ENCODE measurements around the gene OPRD1. TPM values are rescaled to one million over a fixed set of nuclear protein-coding genes. Genes with fewer than 3 reads are reported as not detected.
A peak's percentile ranks its signal among the peaks of the same experiment; 100 is the strongest.

The OPRD1 gene
- total RNA-seq, 2 experiments from 2014 or later: not detected

GRCh38 chr1:28910379-28911115 lies 98.6 kb downstream of the OPRD1 start:
- no peak for DNase-seq (ENCODE audit: low spot score)
- BruUV-seq (replicated peaks): no TSS peak
- Histone ChIP-seq H3K9me2 (ENCODE audit: insufficient read depth, low read length) (no peaks in the 10 kb centered on the region), H2AFZ (ENCODE audit: low read length) (no peak overlapping the region), H3K36me3 (ENCODE audit: insufficient read depth, low read length) (no peaks in the 10 kb centered on the region), H3K4me3 (ENCODE audit: low read depth, low read length, poor library complexity, severe bottlenecking) (no peak overlapping the region), H4K20me1 (ENCODE audit: insufficient read depth, low read length) (peaks cover 5% of the 10 kb centered on the region; the same call in 1 of the 2 replicates), H3K79me2 (ENCODE audit: insufficient read depth, low read depth, low read length) (peaks cover 5% of the 10 kb centered on the region; the same call in 1 of the 2 replicates), H3K4me2 (ENCODE audit: low read length) (no peak overlapping the region), H3K9me3 (ENCODE audit: low read length) (no peaks in the 10 kb centered on the region), H3K4me1 (ENCODE audit: insufficient read depth, low read length, poor library complexity, severe bottlenecking) (peaks cover 8% of the 10 kb centered on the region), H3K27ac (ENCODE audit: low read depth, low read length, poor library complexity, severe bottlenecking) (no peak overlapping the region)
- TF ChIP-seq CTCF (conservative IDR thresholded peaks at IDR 0.05; ENCODE audit: low read length) (no peak), EZH2phosphoT487 (IDR thresholded peaks at IDR 0.05; ENCODE audit: borderline replicate concordance, low read depth, low read length) (no peak)
- POLR2A ChIA-PET: interaction anchor here (0.6 kb wide), 1 partner anchor 304 kb away, joined by 3 read pairs; no protein-coding TSS in a partner anchor
- CTCF ChIA-PET (ENCODE audit: unreplicated experiment): no interaction called here
- intact Hi-C loops (cut with micrococcal nuclease; ENCODE audit: unreplicated experiment): no loop called here

GRCh38 chr1:28913786-28914227 lies 101.8 kb downstream of the OPRD1 start:
- Histone ChIP-seq H3K79me2 (ENCODE audit: insufficient read depth, low read depth, low read length) (peaks cover 37% of the 10 kb centered on the region), H3K4me1 (ENCODE audit: insufficient read depth, low read length, poor library complexity, severe bottlenecking) (peaks cover 19% of the 10 kb centered on the region), H3K27ac (ENCODE audit: low read depth, low read length, poor library complexity, severe bottlenecking) (peak overlapping the region; percentile 41), H3K4me2 (ENCODE audit: low read length) (peak overlapping the region; percentile 93), H2AFZ (ENCODE audit: low read length) (peak overlapping the region; percentile 91), H3K4me3 (ENCODE audit: low read depth, low read length, poor library complexity, severe bottlenecking) (peak overlapping the region; percentile 92), H3K9me2 (ENCODE audit: insufficient read depth, low read length) (no peaks in the 10 kb centered on the region), H4K20me1 (ENCODE audit: insufficient read depth, low read length) (peaks cover 14% of the 10 kb centered on the region), H3K36me3 (ENCODE audit: insufficient read depth, low read length) (0 out of 2 replicates have a peak, but pooled peaks cover 4% of the 10 kb centered on the region), H3K9me3 (ENCODE audit: low read length) (no peaks in the 10 kb centered on the region)
- DNase-seq (ENCODE audit: low spot score): no peak
- CTCF ChIA-PET (ENCODE audit: unreplicated experiment): interaction anchor here (0.7 kb wide), 1 partner anchor 11 kb away, joined by 4 read pairs; no protein-coding TSS in a partner anchor
- intact Hi-C loops (cut with micrococcal nuclease; ENCODE audit: unreplicated experiment): loop anchor here (1.0 kb wide), 2 partner anchors 13 to 27 kb away; no protein-coding TSS in a partner anchor
- TF ChIP-seq EZH2phosphoT487 (IDR thresholded peaks at IDR 0.05; ENCODE audit: borderline replicate concordance, low read depth, low read length) (no peak), CTCF (conservative IDR thresholded peaks at IDR 0.05; ENCODE audit: low read length) (no peak)
- POLR2A ChIA-PET: interaction anchor here (0.6 to 2.6 kb wide), 12 partner anchors 8 to 267 kb away, joined by 3 to 14 read pairs (median 4); no protein-coding TSS in a partner anchor
- TSS peak; percentile 96 for BruUV-seq (replicated peaks)

All from OCI-LY7 (cell line).